ENCODE measurements around the gene C1QL4. TPM values are rescaled to one million over a fixed set of nuclear protein-coding genes. Genes with fewer than 3 reads are reported as not detected.

C1QL4 gene
- total and polyA plus RNA-seq, 11 donors, result not detected

DNA sequence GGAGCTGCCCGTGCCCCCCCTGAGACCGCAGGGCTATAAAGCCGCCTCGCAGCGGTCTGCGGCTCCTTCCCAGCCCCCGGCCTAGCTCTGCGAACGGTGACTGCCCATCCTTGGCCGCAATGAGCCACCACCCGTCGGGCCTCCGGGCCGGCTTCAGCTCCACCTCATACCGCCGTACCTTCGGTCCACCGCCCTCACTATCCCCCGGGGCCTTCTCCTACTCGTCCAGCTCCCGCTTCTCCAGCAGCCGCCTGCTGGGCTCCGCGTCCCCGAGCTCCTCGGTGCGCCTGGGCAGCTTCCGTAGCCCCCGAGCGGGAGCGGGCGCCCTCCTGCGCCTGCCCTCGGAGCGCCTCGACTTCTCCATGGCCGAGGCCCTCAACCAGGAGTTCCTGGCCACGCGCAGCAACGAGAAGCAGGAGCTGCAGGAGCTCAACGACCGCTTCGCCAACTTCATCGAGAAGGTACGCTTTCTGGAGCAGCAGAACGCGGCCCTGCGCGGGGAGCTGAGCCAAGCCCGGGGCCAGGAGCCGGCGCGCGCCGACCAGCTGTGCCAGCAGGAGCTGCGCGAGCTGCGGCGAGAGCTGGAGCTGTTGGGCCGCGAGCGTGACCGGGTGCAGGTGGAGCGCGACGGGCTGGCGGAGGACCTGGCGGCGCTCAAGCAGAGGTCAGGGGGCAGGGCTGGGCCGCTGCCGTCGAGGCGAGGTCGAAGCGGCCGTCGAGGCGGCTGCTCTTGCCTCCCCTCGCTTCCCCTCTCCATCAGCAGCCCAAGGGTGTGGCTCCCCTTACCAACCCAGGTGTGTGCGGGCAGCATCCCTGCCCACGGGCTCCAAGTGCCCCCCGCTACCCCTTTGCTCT is 41.7 kb downstream of the C1QL4 start, which contains the start of gene PRPH:
TSS of gene PRPH (plus strand) at position 66 of the 855 bp plus-strand sequence. CDS start at position 120, 54 bp downstream.
- DNase-seq (peak in 1 of 5 donors; percentile 64), ATAC-seq (peak in 1 of 4 donors; percentile 50)
- Histone ChIP-seq H3K4me1 (peaks cover 0 to 37% (median 18%) of the 10 kb centered on the region in 12 donors), H3K27ac (no peak within 1 kb of the TSS), H3K9me3 (no peaks in the 10 kb centered on the region), H3K27me3 (peaks cover 33 to 57% (median 48%) of the 10 kb centered on the region in 9 donors), H3K4me3 (peak within 1 kb of the TSS in 3 of 12 donors; percentile 12 to 25 (median 18)), H3K36me3 (no peaks in the 10 kb centered on the region)
- TF ChIP-seq POLR2A (IDR thresholded peaks at IDR 0.05), result no peak
- intact Hi-C loops (cut with DNase I), result no loop called here
- 6 to 12% (median 12%) methylated on average over 43 to 82 of the region's 82 CpGs for WGBS, 4 donors

DNA sequence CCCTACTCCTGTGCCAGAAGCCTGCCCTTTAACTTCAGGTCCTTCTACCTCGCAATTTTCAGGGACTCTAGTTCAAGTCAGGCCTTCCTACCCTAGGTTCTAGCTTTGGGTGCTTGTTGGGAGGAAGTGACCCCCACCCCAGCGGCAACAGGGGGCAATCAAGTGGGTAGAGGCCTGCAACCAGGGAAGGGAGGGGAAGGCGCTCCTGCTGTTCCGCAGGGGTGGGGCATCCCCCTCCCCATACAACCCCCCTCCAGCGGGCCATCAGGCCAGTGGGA is 42.2 kb downstream of the C1QL4 start:
- Histone ChIP-seq H3K27me3 (peaks cover 31 to 57% (median 46%) of the 10 kb centered on the region in 9 donors), H3K4me3 (no peak overlapping the region), H3K4me1 (peaks cover 0 to 37% (median 18%) of the 10 kb centered on the region in 12 donors), H3K9me3 (no peaks in the 10 kb centered on the region), H3K36me3 (no peaks in the 10 kb centered on the region), H3K27ac (no peak overlapping the region)
- TF ChIP-seq POLR2A (IDR thresholded peaks at IDR 0.05), result no peak
- TF ChIP-seq, protein P1, sequence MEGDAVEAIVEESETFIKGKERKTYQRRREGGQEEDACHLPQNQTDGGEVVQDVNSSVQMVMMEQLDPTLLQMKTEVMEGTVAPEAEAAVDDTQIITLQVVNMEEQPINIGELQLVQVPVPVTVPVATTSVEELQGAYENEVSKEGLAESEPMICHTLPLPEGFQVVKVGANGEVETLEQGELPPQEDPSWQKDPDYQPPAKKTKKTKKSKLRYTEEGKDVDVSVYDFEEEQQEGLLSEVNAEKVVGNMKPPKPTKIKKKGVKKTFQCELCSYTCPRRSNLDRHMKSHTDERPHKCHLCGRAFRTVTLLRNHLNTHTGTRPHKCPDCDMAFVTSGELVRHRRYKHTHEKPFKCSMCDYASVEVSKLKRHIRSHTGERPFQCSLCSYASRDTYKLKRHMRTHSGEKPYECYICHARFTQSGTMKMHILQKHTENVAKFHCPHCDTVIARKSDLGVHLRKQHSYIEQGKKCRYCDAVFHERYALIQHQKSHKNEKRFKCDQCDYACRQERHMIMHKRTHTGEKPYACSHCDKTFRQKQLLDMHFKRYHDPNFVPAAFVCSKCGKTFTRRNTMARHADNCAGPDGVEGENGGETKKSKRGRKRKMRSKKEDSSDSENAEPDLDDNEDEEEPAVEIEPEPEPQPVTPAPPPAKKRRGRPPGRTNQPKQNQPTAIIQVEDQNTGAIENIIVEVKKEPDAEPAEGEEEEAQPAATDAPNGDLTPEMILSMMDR (IDR thresholded peaks at IDR 0.05), result no peak
- ATAC-seq (no peak), DNase-seq (no peak)
- intact Hi-C loops (cut with DNase I), result loop anchor here in 2 of 10 donors (5.0 kb wide), 1 partner anchor 43 kb away; the partner anchor contains the start of gene C1QL4 (in 2 of the 2)
- 48 to 88% (median 57%) methylated on average over 1 to 5 of the region's 5 CpGs for WGBS, 4 donors

DNA sequence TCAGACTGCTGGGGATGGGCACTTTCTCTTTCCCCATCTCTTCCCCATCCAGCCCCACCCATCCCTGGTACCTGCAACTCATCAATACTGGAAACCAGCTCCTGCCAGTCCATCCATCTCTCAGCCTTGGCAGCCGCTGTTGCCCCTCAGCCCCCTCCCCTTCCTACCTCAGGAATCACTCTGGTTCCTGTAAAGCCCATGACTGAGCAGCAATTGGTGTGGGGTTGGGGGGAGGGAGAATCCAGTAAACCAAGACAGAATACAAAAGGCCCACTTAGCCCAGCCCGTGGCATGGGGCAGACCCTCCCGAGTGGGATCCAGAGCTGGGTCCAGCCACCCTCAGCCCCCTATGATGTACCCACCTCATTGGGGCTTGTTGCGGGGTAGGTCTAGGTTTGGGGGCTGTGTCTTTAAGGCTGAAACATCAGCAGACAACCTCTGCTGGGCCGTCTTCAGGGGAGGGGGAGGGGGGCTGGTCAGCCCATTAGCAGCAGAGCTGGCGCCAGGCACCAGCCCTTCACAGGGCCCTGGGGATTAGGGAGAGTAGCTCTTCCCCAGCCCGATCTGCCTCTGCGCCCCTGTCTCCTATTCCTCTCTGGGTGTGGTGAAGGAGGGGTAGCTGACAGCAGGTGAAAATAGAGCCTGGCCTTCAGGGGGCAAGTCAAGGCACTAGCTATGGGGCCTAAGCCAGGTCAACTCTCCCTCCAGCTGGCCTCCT is 42.7 kb downstream of the C1QL4 start:
- 60 to 78% (median 74%) methylated on average over 5 to 8 of the region's 8 CpGs for WGBS, 4 donors
- intact Hi-C loops (cut with DNase I), result loop anchor here in 2 of 10 donors (5.0 kb wide), 1 partner anchor 43 kb away; the partner anchor contains the start of gene C1QL4 (in 2 of the 2)
- H3K9me3 ChIP-seq, result no peaks in the 10 kb centered on the region
- peaks cover 0 to 37% (median 18%) of the 10 kb centered on the region in 12 donors for H3K4me1 ChIP-seq
- peaks cover 30 to 57% (median 42%) of the 10 kb centered on the region in 9 donors for H3K27me3 ChIP-seq
- H3K36me3 ChIP-seq, result no peaks in the 10 kb centered on the region
- ATAC-seq, result no peak
- H3K4me3 ChIP-seq, result no peak overlapping the region
- no peak overlapping the region for H3K27ac ChIP-seq
- DNase-seq, result no peak
- TF ChIP-seq, protein P1 (IDR thresholded peaks at IDR 0.05), result no peak
- TF ChIP-seq POLR2A (IDR thresholded peaks at IDR 0.05), result no peak

DNA sequence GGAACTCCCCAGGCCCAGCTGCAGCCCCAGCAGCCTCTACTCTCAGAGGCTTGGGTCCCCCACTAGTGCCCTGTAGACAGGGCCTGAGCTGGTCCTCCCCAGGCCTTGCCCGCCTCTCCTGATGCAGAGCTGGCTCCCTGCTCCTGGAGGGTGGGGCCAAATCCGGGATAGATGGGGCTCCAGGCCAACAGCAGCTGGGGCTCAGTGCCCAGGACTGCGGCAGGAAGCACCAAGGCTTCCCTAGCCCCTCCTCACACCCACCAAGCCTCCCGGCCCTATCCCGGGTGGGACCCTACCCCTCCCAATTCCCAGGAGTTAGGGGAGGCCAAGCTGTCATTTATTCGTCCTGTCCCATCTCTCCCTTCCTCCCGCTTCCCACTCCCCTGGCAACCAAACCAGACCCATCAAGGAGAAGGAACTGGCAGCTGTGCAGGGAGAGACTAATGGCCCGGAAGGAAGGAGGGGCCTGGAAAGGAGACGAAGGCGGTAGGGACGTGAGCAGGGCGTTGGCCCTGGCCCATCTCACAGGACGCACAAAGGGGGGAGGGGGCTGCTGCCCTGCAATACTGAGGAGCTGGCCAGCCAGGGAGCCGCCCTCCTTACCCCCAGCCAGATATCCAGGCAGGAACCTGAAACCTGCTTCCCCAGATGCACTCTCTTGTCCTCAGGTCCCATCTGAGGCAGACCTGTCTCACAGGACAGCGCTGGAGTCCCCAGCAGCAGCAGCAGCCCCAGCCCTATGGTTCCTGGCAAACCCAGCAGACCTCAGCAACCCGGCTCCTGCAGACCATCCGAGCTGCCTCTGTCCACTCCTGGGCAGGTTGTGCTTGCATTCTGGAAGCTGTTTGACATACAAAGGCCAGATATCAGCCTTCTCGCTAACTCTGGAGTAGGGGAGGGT is 43.7 kb downstream of the C1QL4 start:
- H3K4me1 ChIP-seq, result peaks cover 0 to 37% (median 18%) of the 10 kb centered on the region in 12 donors
- peak overlapping the region in 6 of 12 donors; percentile 3 to 33 (median 18) for H3K4me3 ChIP-seq
- intact Hi-C loops (cut with DNase I), result loop anchor here in 2 of 10 donors (5.0 kb wide), 1 partner anchor 44 kb away; the partner anchor contains the start of gene C1QL4 (in 2 of the 2)
- peaks cover 26 to 48% (median 34%) of the 10 kb centered on the region in 9 donors for H3K27me3 ChIP-seq
- TF ChIP-seq, protein P1 (IDR thresholded peaks at IDR 0.05), result no peak
- TF ChIP-seq POLR2A (IDR thresholded peaks at IDR 0.05), result no peak
- H3K36me3 ChIP-seq, result no peaks in the 10 kb centered on the region
- no peak overlapping the region for H3K27ac ChIP-seq
- H3K9me3 ChIP-seq, result no peaks in the 10 kb centered on the region
- peak in 2 of 5 donors; percentile 27 to 44 for DNase-seq
- 31 to 47% (median 33%) methylated on average over 9 to 18 of the region's 18 CpGs for WGBS, 4 donors
- ATAC-seq, result peak; percentile 32 to 68 (median 63)

All from heart left ventricle (tissue), 16 donors.